Measurements from ENCODE around the gene PYGO1. TPM values are rescaled to one million over a fixed set of nuclear protein-coding genes. Genes with fewer than 3 reads are reported as not detected.

The PYGO1 gene
- polyA plus RNA-seq, 1 experiment, result 10.7 TPM

DNA sequence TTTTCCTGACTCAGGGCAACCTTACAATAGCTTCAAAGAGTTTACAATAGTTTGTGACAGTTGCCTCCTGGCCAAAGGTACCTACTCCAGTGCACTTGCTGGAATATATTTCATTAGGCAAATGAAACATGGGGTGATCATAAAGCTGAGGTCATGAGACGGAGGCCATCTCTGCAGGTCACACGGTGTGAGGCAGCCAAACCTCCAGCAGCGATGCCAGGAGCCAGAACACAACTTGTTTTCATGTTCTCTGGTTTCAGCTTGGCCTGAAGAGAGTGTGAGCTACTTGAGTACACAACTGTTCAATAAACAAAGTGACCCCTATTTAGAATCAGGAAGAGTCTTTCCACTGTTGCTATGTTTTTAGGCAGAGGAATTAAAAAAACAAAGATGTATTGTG lies 42.7 kb upstream of the PYGO1 start:
- H3K27me3 ChIP-seq (ENCODE audit: control insufficient read depth, insufficient read depth, low read length), result no peaks in the 10 kb centered on the region
- DNase-seq (ENCODE audit: low read depth, low spot score), result no peak
- no peak overlapping the region for H3K4me3 ChIP-seq (ENCODE audit: low read depth, low read length)
- POLR2A ChIA-PET, result no interaction called here
- no peaks in the 10 kb centered on the region for H3K9me3 ChIP-seq (ENCODE audit: control insufficient read depth, insufficient read depth, low read length)
- CTCF ChIA-PET, result interaction anchor here (1.2 kb wide), 1 partner anchor 12 kb away, joined by 3 read pairs; no protein-coding TSS in a partner anchor
- no peak overlapping the region for H3K27ac ChIP-seq (ENCODE audit: low read depth, low read length)
- TF ChIP-seq, protein P1, sequence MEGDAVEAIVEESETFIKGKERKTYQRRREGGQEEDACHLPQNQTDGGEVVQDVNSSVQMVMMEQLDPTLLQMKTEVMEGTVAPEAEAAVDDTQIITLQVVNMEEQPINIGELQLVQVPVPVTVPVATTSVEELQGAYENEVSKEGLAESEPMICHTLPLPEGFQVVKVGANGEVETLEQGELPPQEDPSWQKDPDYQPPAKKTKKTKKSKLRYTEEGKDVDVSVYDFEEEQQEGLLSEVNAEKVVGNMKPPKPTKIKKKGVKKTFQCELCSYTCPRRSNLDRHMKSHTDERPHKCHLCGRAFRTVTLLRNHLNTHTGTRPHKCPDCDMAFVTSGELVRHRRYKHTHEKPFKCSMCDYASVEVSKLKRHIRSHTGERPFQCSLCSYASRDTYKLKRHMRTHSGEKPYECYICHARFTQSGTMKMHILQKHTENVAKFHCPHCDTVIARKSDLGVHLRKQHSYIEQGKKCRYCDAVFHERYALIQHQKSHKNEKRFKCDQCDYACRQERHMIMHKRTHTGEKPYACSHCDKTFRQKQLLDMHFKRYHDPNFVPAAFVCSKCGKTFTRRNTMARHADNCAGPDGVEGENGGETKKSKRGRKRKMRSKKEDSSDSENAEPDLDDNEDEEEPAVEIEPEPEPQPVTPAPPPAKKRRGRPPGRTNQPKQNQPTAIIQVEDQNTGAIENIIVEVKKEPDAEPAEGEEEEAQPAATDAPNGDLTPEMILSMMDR (IDR thresholded peaks at IDR 0.05; ENCODE audit: low read depth, low read length), result no peak

DNA sequence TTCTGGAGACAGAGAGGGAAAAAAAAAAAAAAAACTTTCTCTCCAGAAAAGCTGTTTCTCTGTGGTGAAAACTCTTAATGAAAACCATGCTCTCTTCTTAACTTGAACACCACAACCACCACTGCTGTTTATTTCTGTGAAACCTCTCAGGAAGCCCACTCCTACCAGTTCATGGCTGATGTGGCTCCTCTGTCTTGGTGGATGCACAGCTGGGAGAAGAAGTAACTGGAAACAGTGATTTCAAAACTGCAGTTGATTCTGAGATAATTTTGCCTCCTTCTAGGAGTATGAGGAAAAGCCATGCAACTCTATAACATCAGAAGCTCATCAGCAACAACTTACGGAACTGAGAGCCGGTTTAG lies 40.2 kb upstream of the PYGO1 start:
- POLR2A ChIA-PET, result interaction anchor here (0.6 kb wide), 1 partner anchor 41 kb away, joined by 5 read pairs; no protein-coding TSS in a partner anchor
- Histone ChIP-seq H3K9me3 (ENCODE audit: control insufficient read depth, insufficient read depth, low read length) (no peaks in the 10 kb centered on the region), H3K27me3 (ENCODE audit: control insufficient read depth, insufficient read depth, low read length) (no peaks in the 10 kb centered on the region), H3K4me3 (ENCODE audit: low read depth, low read length) (no peak overlapping the region), H3K27ac (ENCODE audit: low read depth, low read length) (no peak overlapping the region)
- TF ChIP-seq, protein P1 (IDR thresholded peaks at IDR 0.05; ENCODE audit: low read depth, low read length), result no peak
- CTCF ChIA-PET, result interaction anchor here (0.6 to 1.5 kb wide), 9 partner anchors 11 to 609 kb away, joined by 3 to 7 read pairs (median 4); no protein-coding TSS in a partner anchor
- no peak for DNase-seq (ENCODE audit: low read depth, low spot score)

DNA sequence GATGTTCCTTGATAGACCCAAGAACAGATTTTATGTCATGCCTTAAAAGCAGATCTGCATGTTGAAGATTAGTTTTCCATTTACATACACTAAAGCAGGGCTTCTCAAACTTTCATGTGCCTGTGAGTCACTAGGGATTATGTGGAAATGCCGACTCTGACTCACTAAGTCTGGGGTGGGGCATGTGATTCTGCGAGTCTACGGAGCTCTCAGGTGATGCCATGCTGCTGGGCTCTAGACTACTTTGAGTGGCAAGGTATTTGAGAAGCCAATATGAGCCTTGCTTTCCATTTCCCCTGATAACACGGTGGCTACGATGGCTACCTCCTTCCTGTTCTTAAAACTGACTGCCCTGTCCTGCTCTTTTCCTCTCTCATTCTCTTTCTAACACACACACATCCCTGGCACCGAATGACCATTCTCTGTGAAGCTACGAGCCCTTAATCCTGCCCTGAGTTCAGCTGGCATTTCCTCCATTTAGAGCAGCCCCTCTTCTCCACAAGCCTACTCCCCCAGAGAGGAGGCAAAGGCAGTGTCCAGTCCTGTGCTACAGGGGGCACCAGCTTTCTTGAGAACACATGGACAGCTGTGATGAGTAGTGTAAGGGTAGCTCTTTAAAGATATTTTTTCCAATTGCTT lies 39.7 kb upstream of the PYGO1 start:
- ChIA-PET POLR2A (interaction anchor here (0.6 kb wide), 1 partner anchor 41 kb away, joined by 5 read pairs; no protein-coding TSS in a partner anchor), CTCF (interaction anchor here (0.6 to 1.5 kb wide), 9 partner anchors 12 to 609 kb away, joined by 3 to 7 read pairs (median 4); no protein-coding TSS in a partner anchor)
- Histone ChIP-seq H3K27ac (ENCODE audit: low read depth, low read length) (peak overlapping the region; percentile 63), H3K9me3 (ENCODE audit: control insufficient read depth, insufficient read depth, low read length) (no peaks in the 10 kb centered on the region), H3K27me3 (ENCODE audit: control insufficient read depth, insufficient read depth, low read length) (no peaks in the 10 kb centered on the region), H3K4me3 (ENCODE audit: low read depth, low read length) (no peak overlapping the region)
- peak; percentile 74 for DNase-seq (ENCODE audit: low read depth, low spot score)
- TF ChIP-seq, protein P1 (IDR thresholded peaks at IDR 0.05; ENCODE audit: low read depth, low read length), result peak; percentile 39; the same call in 1 of the 2 replicates

DNA sequence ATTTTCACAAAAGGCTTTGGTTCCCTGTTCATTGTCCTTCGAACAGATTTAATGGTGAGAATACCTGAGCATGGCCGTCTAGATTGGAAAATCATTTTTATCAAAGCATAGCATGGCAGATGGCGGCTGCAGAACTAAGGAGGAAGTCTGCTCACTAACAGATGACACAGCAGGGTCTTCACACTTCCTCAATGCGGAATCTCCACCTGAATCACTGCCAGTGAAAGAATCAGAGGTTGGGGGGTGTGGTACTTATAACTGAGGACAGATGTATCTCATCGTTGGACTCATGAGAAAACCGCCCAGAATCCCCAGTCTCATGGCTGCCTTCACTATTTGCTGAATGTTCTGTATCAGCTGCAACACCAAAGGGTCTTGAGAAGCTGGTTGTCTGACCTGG lies 31.6 kb upstream of the PYGO1 start:
- TF ChIP-seq, protein P1 (IDR thresholded peaks at IDR 0.05; ENCODE audit: low read depth, low read length), result no peak
- ChIA-PET CTCF (no interaction called here), POLR2A (no interaction called here)
- no peaks in the 10 kb centered on the region for H3K27me3 ChIP-seq (ENCODE audit: control insufficient read depth, insufficient read depth, low read length)
- no peak overlapping the region for H3K4me3 ChIP-seq (ENCODE audit: low read depth, low read length)
- DNase-seq (ENCODE audit: low read depth, low spot score), result no peak
- no peaks in the 10 kb centered on the region for H3K9me3 ChIP-seq (ENCODE audit: control insufficient read depth, insufficient read depth, low read length)
- no peak overlapping the region for H3K27ac ChIP-seq (ENCODE audit: low read depth, low read length)

DNA sequence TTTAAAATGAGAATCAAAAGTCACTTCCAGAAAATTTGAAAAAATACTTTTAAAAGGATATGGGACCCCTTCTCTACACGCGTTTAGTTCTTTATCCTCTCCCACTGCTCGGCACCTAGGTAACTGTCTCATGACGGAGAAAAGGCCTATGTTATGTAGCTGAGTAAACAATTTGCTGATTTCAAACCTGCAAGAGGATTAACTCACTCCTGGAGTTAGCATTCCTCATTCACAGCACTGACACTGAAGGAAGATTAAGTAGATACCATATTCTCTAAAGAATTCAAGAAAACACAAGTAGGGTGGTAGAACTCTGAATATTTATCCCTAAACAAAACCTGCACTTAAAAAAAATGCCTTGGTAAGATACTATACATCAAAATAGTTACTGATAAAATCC lies 30.2 kb upstream of the PYGO1 start:
- Histone ChIP-seq H3K27ac (ENCODE audit: low read depth, low read length) (no peak overlapping the region), H3K4me3 (ENCODE audit: low read depth, low read length) (no peak overlapping the region), H3K9me3 (ENCODE audit: control insufficient read depth, insufficient read depth, low read length) (no peaks in the 10 kb centered on the region), H3K27me3 (ENCODE audit: control insufficient read depth, insufficient read depth, low read length) (no peaks in the 10 kb centered on the region)
- POLR2A ChIA-PET, result no interaction called here
- CTCF ChIA-PET, result no interaction called here
- TF ChIP-seq, protein P1 (IDR thresholded peaks at IDR 0.05; ENCODE audit: low read depth, low read length), result no peak
- DNase-seq (ENCODE audit: low read depth, low spot score), result no peak

Data from AG04450 (cell line).